GM12892 (cell line): ENCODE results near the gene ELF1.

Experiments used
- POLR2A ChIP-seq: IDR thresholded peaks from 2 replicates; pipeline ENCODE4 v1.6.1; 2011; ENCODE audit warnings: low read depth, low read length, control low read depth
- POLR2AphosphoS5 ChIP-seq: IDR thresholded peaks from 2 replicates; pipeline ENCODE4 v1.6.1; 2011; ENCODE audit warnings: low read depth, low read length, control low read depth

DNA sequence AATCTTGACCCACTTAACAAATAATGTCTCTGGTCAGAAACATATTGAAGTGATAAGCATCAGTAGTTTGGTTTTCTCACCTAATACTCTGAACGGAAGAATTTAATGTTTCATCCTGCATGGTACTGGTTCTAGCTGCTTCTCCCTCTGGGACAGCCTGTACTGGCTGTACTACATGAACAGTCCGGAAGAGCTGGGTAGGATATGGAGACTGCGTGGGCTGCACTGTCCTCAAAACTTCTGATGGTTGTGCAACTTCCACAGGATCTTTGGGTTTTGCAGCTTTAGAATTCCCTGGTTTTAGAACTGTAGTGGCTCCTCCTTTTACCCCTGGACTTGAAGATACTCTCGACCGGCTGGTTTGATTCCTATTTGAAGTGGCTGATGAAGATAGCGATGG, 78.3 kb downstream of the ELF1 start:
- TF ChIP-seq POLR2AphosphoS5 (no peak), POLR2A (no peak)
